Left lung (tissue), 10 donors: ENCODE results near the gene MACROD2. TPM values are rescaled to one million over a fixed set of nuclear protein-coding genes. Genes with fewer than 3 reads are reported as not detected.
A peak's percentile ranks its signal among the peaks of the same experiment; 100 is the strongest.

Experiments used
- ATAC-seq: fragments of 200-7000 bp; cut with Tn5 transposase; one replicate; pipeline ENCODE4 v1.9.1; 2020; ENCODE audit warnings: moderate library complexity
- DNase-seq, 4 donors: peaks; one replicate each; pipeline ENCODE4 v3.0.0-alpha.2; 2013 to 2020
- H3K27ac ChIP-seq, 2 donors: fragments of 200-600 bp; sonication (generic) in 1 of 2; one replicate each; pipeline versions ENCODE4 v1.5.0 to v1.8.0; 2020 to 2021
- H3K27me3 ChIP-seq, 2 donors: fragments of 200-600 bp; sonication (generic) in 1 of 2; one replicate each; pipeline versions ENCODE4 v1.5.0 to v1.8.0; 2020 to 2021
- H3K36me3 ChIP-seq, 2 donors: fragments of 200-600 bp; sonication (generic) in 1 of 2; one replicate each; pipeline versions ENCODE4 v1.5.0 to v1.8.0; 2020 to 2021
- H3K4me1 ChIP-seq, 2 donors: fragments of 200-600 bp; one replicate each; pipeline ENCODE4 v1.8.0; 2021
- H3K4me3 ChIP-seq, 2 donors: fragments of 200-600 bp; sonication (generic) in 1 of 2; one replicate each; pipeline versions ENCODE4 v1.5.0 to v1.8.0; 2020 to 2021; ENCODE audit warnings: mild to moderate bottlenecking in 1 of 2
- H3K9me3 ChIP-seq, 2 donors: fragments of 200-600 bp; sonication (generic) in 1 of 2; one replicate each; pipeline versions ENCODE4 v1.5.0 to v1.8.0; 2020 to 2021
- CTCF ChIP-seq, 2 donors: fragments of 200-600 bp; sonication (generic) in 1 of 2; IDR thresholded peaks; one replicate each; pipeline versions ENCODE4 v1.5.0 to v1.8.0; 2021; ENCODE audit warnings: antibody characterized with exemption in 2 of 2
- intact Hi-C, 2 donors: fragments of 100-400 bp; cut with DNase I; formaldehyde crosslinking; loops; one replicate each; pipeline versions ENCODE4 v1.11.2 to v1.14.2; 2022
- polyA plus RNA-seq, 6 donors: library from polyadenylated mRNA; unstranded; fragments of 120-200 nt; gene quantifications; one replicate each; pipeline ENCODE4 v1.2.1, GENCODE V29; 2013; ENCODE audit not compliant: insufficient read length in 6 of 6
- total RNA-seq, 2 donors: library from RNA; stranded (reverse); fragmentation: NEBNext Ultra II Directional; extraction: Animal tissue kit (Norgen Biotek cat#: 25700); gene quantifications; one replicate each; pipeline ENCODE4 v1.2.1, GENCODE V29; 2021
- donor health status: DM: no; HTN: yes; CAD: no.
- donor health status: DM: no; HTN: no; CAD: no.

The MACROD2 gene
- total and polyA plus RNA-seq, 8 donors, result 6.1 to 23.6 (median 8.9) TPM

GRCh38 chr20:14444106-14444505, 448.8 kb downstream of the MACROD2 start:
- peaks cover 0 to 14% of the 10 kb centered on the region in 2 donors for H3K9me3 ChIP-seq
- no peaks in the 10 kb centered on the region for H3K36me3 ChIP-seq
- ATAC-seq, result no peak
- H3K4me1 ChIP-seq, result no peaks in the 10 kb centered on the region
- H3K4me3 ChIP-seq, result no peak overlapping the region
- no peak for TF ChIP-seq CTCF (IDR thresholded peaks at IDR 0.05)
- no peak overlapping the region for H3K27ac ChIP-seq
- no peak for DNase-seq
- no peaks in the 10 kb centered on the region for H3K27me3 ChIP-seq
- intact Hi-C loops, result no loop called here

- Histone ChIP-seq H3K36me3 (no peaks in the 10 kb centered on the region), H3K27ac (no peak overlapping the region), H3K4me1 (no peaks in the 10 kb centered on the region), H3K9me3 (peaks cover 0 to 4% of the 10 kb centered on the region in 2 donors), H3K4me3 (no peak overlapping the region), H3K27me3 (no peaks in the 10 kb centered on the region)
- ATAC-seq (no peak), DNase-seq (no peak)
- TF ChIP-seq CTCF (IDR thresholded peaks at IDR 0.05), result no peak
- intact Hi-C loops, result no loop called here
Measured at GRCh38 chr20:14445310-14445709, 450.0 kb downstream of the MACROD2 start.

- TF ChIP-seq CTCF (IDR thresholded peaks at IDR 0.05), result no peak
- ATAC-seq (no peak), DNase-seq (no peak)
- no peak overlapping the region for H3K27ac ChIP-seq
- H3K36me3 ChIP-seq, result no peaks in the 10 kb centered on the region
- H3K27me3 ChIP-seq, result no peaks in the 10 kb centered on the region
- H3K9me3 ChIP-seq, result peaks cover 0 to 4% of the 10 kb centered on the region in 2 donors
- H3K4me1 ChIP-seq, result no peaks in the 10 kb centered on the region
- H3K4me3 ChIP-seq, result no peak overlapping the region
- intact Hi-C loops, result no loop called here
Measured at GRCh38 chr20:14445902-14446301, 450.6 kb downstream of the MACROD2 start.

- no peak for ATAC-seq
- TF ChIP-seq CTCF (IDR thresholded peaks at IDR 0.05), result no peak
- no peaks in the 10 kb centered on the region for H3K27me3 ChIP-seq
- no peak overlapping the region for H3K27ac ChIP-seq
- no peaks in the 10 kb centered on the region for H3K9me3 ChIP-seq
- H3K4me1 ChIP-seq, result no peaks in the 10 kb centered on the region
- DNase-seq, result no peak
- no peak overlapping the region for H3K4me3 ChIP-seq
- intact Hi-C loops, result no loop called here
- H3K36me3 ChIP-seq, result no peaks in the 10 kb centered on the region
Measured at GRCh38 chr20:14446446-14446845, 451.1 kb downstream of the MACROD2 start.

- Histone ChIP-seq H3K9me3 (no peaks in the 10 kb centered on the region), H3K27me3 (no peaks in the 10 kb centered on the region), H3K27ac (no peak overlapping the region), H3K4me1 (no peaks in the 10 kb centered on the region), H3K4me3 (no peak overlapping the region), H3K36me3 (no peaks in the 10 kb centered on the region)
- DNase-seq (no peak), ATAC-seq (peak; percentile 33)
- intact Hi-C loops, result no loop called here
- TF ChIP-seq CTCF (IDR thresholded peaks at IDR 0.05), result no peak
Measured at GRCh38 chr20:14449323-14449722, 454.0 kb downstream of the MACROD2 start.
